A549 treated with GW870086 at 1 μM for 4 hours (cell line): Measurements from ENCODE around the gene FBN1. TPM values are rescaled to one million over a fixed set of nuclear protein-coding genes. Genes with fewer than 3 reads are reported as not detected.

Experiments
- total RNA-seq: library from RNA; stranded (reverse); fragments of 200-300 nt; extraction: Qiagen RNA extraction; gene quantifications from 5 replicates; pipeline ENCODE4 v1.2.3, GENCODE V29; 2022; ENCODE audit warnings: low read depth

The FBN1 gene
- 6.5 to 8.0 TPM (median 7.2 TPM) in 5 replicates for total RNA-seq

DNA sequence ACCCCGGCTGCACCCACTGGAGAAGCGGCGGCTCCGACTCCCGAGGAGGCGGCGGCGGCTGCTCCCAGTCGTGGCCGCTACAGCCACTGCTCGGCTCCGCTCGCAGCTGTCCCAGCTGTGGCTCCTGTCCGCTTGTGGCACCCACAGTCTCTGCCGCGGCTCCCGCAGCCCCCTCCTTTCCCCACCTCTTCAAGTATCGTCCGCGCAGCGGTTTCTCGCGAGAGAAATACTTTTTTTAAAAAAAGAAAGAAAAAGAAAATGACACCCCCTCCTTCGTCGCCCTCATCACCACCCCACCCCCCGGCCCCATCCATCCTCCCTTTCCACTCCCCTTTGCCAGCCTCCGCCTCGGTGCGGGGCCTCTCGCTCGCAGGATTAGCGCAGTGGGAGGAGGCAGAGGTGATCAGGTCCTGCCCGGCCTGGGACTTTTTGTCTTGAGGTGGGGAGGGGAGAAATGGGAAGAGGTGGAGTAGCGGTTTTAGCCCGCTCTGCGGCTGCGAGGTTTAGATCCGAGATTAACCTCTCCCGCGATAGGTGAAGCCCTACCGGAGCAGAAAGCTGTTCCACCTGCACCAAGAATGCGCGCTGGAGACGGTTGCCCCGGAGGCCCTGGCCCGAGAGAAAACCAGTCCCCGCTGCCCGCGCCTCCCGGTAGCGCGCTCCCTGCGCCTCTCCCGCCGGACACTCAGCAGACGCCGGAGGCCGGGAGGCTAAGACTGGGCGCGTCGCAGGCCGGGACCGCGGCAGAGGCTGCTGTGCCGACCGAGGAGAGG, at the start of gene FBN1:
Gene FBN1 (minus strand): TSS at position 152 of the 773 bp plus-strand sequence. CDS start 940 bp downstream, outside the sequence.

Other genes with a start within 250 kb of the FBN1 start
- gene CEP152, start 165.4 kb upstream of the FBN1 start, total RNA-seq = 2.6 to 4.6 TPM (median 3.7 TPM) in 5 replicates
- 104 to 129 TPM (median 113 TPM) in 5 replicates for gene EID1, start 232.4 kb upstream of the FBN1 start, total RNA-seq